OCI-LY3 (cell line): ENCODE data around the gene IL18R1.

Experiments used
- H2AFZ ChIP-seq: fragments of 200-600, 300-600 bp; shearing (Covaris generic); 2 replicates; pipeline ENCODE4 v1.6.0; 2014; ENCODE audit warnings: antibody characterized with exemption, low read depth, low read length
- H3K27ac ChIP-seq: fragments of 200-600, 300-600 bp; sonication (generic); 2 replicates; pipeline ENCODE4 v1.5.1; 2014; ENCODE audit warnings: mild to moderate bottlenecking, low read length, moderate library complexity, mixed read lengths
- H3K27me3 ChIP-seq: fragments of 200-600, 300-600 bp; sonication (generic); 2 replicates; pipeline ENCODE4 v1.6.1; 2014; ENCODE audit warnings: low read depth, low read length, mixed read lengths
- H3K36me3 ChIP-seq: fragments of 200-600, 300-600 bp; sonication (generic); replicated peaks from 2 replicates; pipeline ENCODE3; 2014; ENCODE audit warnings: low read depth, low read length, mixed read lengths
- H3K4me1 ChIP-seq: fragments of 300-600, 200-600 bp; sonication (generic); 2 replicates; pipeline ENCODE4 v1.6.1; 2014; ENCODE audit warnings: low read length, mixed read lengths
- H3K4me2 ChIP-seq: fragments of 200-600, 300-600 bp; sonication (generic); 2 replicates; pipeline ENCODE4 v1.6.1; 2014; ENCODE audit warnings: low read length, mixed read lengths
- H3K4me3 ChIP-seq: fragments of 300-600, 200-600 bp; sonication (generic); 2 replicates; pipeline ENCODE4 v1.5.1; 2014; ENCODE audit warnings: antibody characterized with exemption, mild to moderate bottlenecking, low read length, moderate library complexity
- H3K79me2 ChIP-seq: fragments of 300-600, 200-600 bp; shearing (Covaris generic); 2 replicates; pipeline ENCODE4 v1.6.1; 2014; ENCODE audit warnings: mild to moderate bottlenecking, low read length, mixed read lengths
- H3K9ac ChIP-seq: fragments of 300-600, 200-600 bp; shearing (Covaris generic); 2 replicates; pipeline ENCODE4 v1.6.0; 2014; ENCODE audit warnings: mild to moderate bottlenecking, low read length, moderate library complexity
- H3K9me3 ChIP-seq: fragments of 200-600, 300-600 bp; shearing (Covaris generic); 2 replicates; pipeline ENCODE4 v1.6.1; 2014; ENCODE audit warnings: low read length, mixed read lengths; ENCODE audit not compliant: insufficient read depth
- H4K20me1 ChIP-seq: fragments of 200-600, 300-600 bp; sonication (generic); 2 replicates; pipeline ENCODE4 v1.6.1; 2016; ENCODE audit warnings: low read length, mixed read lengths; ENCODE audit not compliant: insufficient read depth
- EZH2phosphoT487 ChIP-seq: fragments of 200-600 bp; shearing (Covaris generic); IDR thresholded peaks from 2 replicates; pipeline ENCODE4 v1.6.1; 2018; ENCODE audit warnings: antibody characterized with exemption, mixed run types, low read depth
- TF ChIP-seq, protein P1 (sequence below): fragments of 200-600, 300-600 bp; sonication (generic); IDR thresholded peaks from 2 replicates; pipeline ENCODE4 v1.5.1; 2014; ENCODE audit warnings: antibody characterized with exemption, low read length, low read depth

Gene IL18R1

GRCh38 chr2:102391565-102391964 lies 36.0 kb downstream of the IL18R1 start:
- H3K27me3 ChIP-seq, result no peaks in the 10 kb centered on the region
- H3K9me3 ChIP-seq, result no peaks in the 10 kb centered on the region
- no peak overlapping the region for H2AFZ ChIP-seq

DNA sequence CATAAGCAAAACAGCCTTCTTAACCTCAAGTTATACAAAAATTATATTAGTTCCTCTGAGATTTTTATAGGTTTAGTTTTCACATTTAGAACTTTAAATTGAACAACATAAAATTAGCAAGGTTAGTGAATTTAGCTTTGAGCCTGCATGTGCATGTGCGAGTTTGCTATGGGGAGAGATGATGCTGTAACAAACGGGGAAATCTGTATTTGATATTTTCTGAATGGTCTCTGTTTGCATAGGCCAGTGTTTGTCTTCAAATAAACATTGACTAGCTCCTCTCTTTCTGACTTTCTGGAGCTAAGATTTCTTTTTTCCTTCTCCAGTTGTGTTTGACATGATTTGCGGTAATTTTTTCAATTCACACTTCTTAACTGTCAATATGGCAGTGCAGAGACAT lies 36.5 kb downstream of the IL18R1 start:
- no peak overlapping the region for H3K27ac ChIP-seq
- H3K36me3 ChIP-seq, result no peaks in the 10 kb centered on the region
- no peaks in the 10 kb centered on the region for H4K20me1 ChIP-seq
- H3K9ac ChIP-seq, result no peak overlapping the region
- H3K4me3 ChIP-seq, result no peak overlapping the region
- H3K79me2 ChIP-seq, result no peaks in the 10 kb centered on the region
- H2AFZ ChIP-seq, result no peak overlapping the region
- TF ChIP-seq, protein P1, sequence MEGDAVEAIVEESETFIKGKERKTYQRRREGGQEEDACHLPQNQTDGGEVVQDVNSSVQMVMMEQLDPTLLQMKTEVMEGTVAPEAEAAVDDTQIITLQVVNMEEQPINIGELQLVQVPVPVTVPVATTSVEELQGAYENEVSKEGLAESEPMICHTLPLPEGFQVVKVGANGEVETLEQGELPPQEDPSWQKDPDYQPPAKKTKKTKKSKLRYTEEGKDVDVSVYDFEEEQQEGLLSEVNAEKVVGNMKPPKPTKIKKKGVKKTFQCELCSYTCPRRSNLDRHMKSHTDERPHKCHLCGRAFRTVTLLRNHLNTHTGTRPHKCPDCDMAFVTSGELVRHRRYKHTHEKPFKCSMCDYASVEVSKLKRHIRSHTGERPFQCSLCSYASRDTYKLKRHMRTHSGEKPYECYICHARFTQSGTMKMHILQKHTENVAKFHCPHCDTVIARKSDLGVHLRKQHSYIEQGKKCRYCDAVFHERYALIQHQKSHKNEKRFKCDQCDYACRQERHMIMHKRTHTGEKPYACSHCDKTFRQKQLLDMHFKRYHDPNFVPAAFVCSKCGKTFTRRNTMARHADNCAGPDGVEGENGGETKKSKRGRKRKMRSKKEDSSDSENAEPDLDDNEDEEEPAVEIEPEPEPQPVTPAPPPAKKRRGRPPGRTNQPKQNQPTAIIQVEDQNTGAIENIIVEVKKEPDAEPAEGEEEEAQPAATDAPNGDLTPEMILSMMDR, result no peak
- TF ChIP-seq EZH2phosphoT487, result no peak
- 0 out of 2 replicates have a peak, but pooled peaks cover 4% of the 10 kb centered on the region for H3K4me1 ChIP-seq
- no peaks in the 10 kb centered on the region for H3K9me3 ChIP-seq
- no peaks in the 10 kb centered on the region for H3K27me3 ChIP-seq
- H3K4me2 ChIP-seq, result no peak overlapping the region

More at GRCh38 chr2:102391565-102391964, 36.0 kb downstream of the IL18R1 start:
- Histone ChIP-seq H3K4me1 (0 out of 2 replicates have a peak, but pooled peaks cover 4% of the 10 kb centered on the region), H3K4me3 (no peak overlapping the region), H3K9ac (no peak overlapping the region), H3K4me2 (no peak overlapping the region), H4K20me1 (no peaks in the 10 kb centered on the region), H3K36me3 (no peaks in the 10 kb centered on the region), H3K79me2 (no peaks in the 10 kb centered on the region), H3K27ac (no peak overlapping the region)
- TF ChIP-seq, protein P1, result no peak
- TF ChIP-seq EZH2phosphoT487, result no peak

- no peaks in the 10 kb centered on the region for H3K9me3 ChIP-seq
- TF ChIP-seq EZH2phosphoT487, result no peak
- TF ChIP-seq, protein P1, result no peak
- H3K27me3 ChIP-seq, result no peaks in the 10 kb centered on the region
- H4K20me1 ChIP-seq, result no peaks in the 10 kb centered on the region
- H3K4me3 ChIP-seq, result no peak overlapping the region
- H3K27ac ChIP-seq, result no peak overlapping the region
- no peaks in the 10 kb centered on the region for H3K36me3 ChIP-seq
- H2AFZ ChIP-seq, result no peak overlapping the region
- H3K79me2 ChIP-seq, result no peaks in the 10 kb centered on the region
- H3K4me2 ChIP-seq, result no peak overlapping the region
- no peak overlapping the region for H3K9ac ChIP-seq
- 0 out of 2 replicates have a peak, but pooled peaks cover 2% of the 10 kb centered on the region for H3K4me1 ChIP-seq
These were observed 37.3 kb downstream of the IL18R1 start for GRCh38 chr2:102392942-102393341.

DNA sequence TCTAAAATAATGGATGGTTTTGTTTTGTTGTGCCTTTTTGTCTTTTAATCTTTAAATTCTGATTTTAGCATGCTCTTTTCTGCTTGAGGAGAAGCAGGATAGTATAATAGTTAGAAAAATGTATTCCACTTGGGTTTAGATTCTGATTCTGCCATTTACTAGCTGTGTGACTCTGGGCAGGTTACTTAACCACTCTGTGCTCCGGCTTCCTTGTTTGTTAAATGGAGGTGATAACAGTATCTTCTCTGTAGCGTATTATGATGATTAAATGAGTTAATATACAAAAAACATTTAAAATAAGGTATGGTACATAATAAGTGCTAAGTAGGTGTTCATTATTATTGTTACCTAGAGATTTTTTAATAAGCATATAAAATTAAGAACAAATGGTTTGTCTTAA lies 40.4 kb downstream of the IL18R1 start:
- Histone ChIP-seq H3K27me3 (no peaks in the 10 kb centered on the region), H3K27ac (no peak overlapping the region), H3K4me2 (no peak overlapping the region), H2AFZ (no peak overlapping the region), H3K36me3 (no peaks in the 10 kb centered on the region), H3K4me1 (no peaks in the 10 kb centered on the region), H3K9me3 (no peaks in the 10 kb centered on the region), H3K79me2 (no peaks in the 10 kb centered on the region), H3K9ac (no peak overlapping the region), H4K20me1 (no peaks in the 10 kb centered on the region), H3K4me3 (no peak overlapping the region)
- TF ChIP-seq, protein P1, result no peak
